CD4-positive, CD25-positive, alpha-beta regulatory T cell (primary cell): Measurements from ENCODE around the gene RBBP9. TPM values are rescaled to one million over a fixed set of nuclear protein-coding genes. Genes with fewer than 3 reads are reported as not detected.
"Not testable (repeated sequence)": the region's sequence is repeated elsewhere in the genome, so short reads cannot be mapped to it uniquely, and the experiment has no call there.

Source experiments
- ATAC-seq, 2 donors: fragments of 150-1000 bp; cut with Tn5 transposase; one replicate each; pipeline ENCODE4 v1.10.0; 2021; ENCODE audit warnings: low read depth in 2 of 2, moderate number of reproducible peaks in 2 of 2, moderate library complexity in 1 of 2
- DNase-seq, 3 donors: peaks; one replicate each; pipeline versions ENCODE4 v3.0.0 to v3.0.0-alpha.2; 2012 to 2022; ENCODE audit warnings: mixed read lengths in 1 of 3
- H3K27ac ChIP-seq: one replicate; pipeline ENCODE4 v1.7.0; 2013; ENCODE audit warnings: mild to moderate bottlenecking, low read length; ENCODE audit not compliant: insufficient read depth, poor library complexity, severe bottlenecking
- H3K27me3 ChIP-seq: one replicate; pipeline ENCODE4 v1.7.0; 2013; ENCODE audit warnings: low read length; ENCODE audit not compliant: control insufficient read depth, insufficient read depth
- H3K36me3 ChIP-seq: one replicate; pipeline ENCODE4 v1.7.0; 2013; ENCODE audit warnings: mild to moderate bottlenecking, low read length, moderate library complexity; ENCODE audit not compliant: control insufficient read depth, insufficient read depth
- H3K4me1 ChIP-seq: 2 replicates; pipeline ENCODE4 v1.7.0; 2013; ENCODE audit warnings: mild to moderate bottlenecking, low read length; ENCODE audit not compliant: insufficient read depth, control insufficient read depth, poor library complexity, severe bottlenecking
- H3K4me3 ChIP-seq: one replicate; pipeline ENCODE4 v1.7.0; 2013; ENCODE audit warnings: low read depth, mild to moderate bottlenecking, low read length, moderate library complexity
- H3K9me3 ChIP-seq, 2 experiments: 1 replicate in 1 of 2; 2 replicates in 1 of 2; pipeline ENCODE4 v1.7.0; 2013; ENCODE audit warnings: low read length in 2 of 2, mild to moderate bottlenecking in 1 of 2, moderate library complexity in 1 of 2; ENCODE audit not compliant: control insufficient read depth in 2 of 2
- H3K27ac Mint-ChIP-seq, 3 donors: one replicate each; pipeline ENCODE4 v1.8.0; 2020 to 2022; ENCODE audit warnings: mild to moderate bottlenecking in 3 of 3, mixed read lengths in 3 of 3, moderate library complexity in 2 of 3
- H3K27me3 Mint-ChIP-seq: one replicate; pipeline ENCODE4 v1.8.0; 2022; ENCODE audit warnings: mild to moderate bottlenecking, mixed read lengths
- H3K36me3 Mint-ChIP-seq: one replicate; pipeline ENCODE4 v1.8.0; 2020; ENCODE audit warnings: mixed read lengths
- H3K4me1 Mint-ChIP-seq, 4 donors: one replicate each; pipeline ENCODE4 v1.8.0; 2020 to 2022; ENCODE audit warnings: mixed read lengths in 4 of 4, mild to moderate bottlenecking in 1 of 4
- H3K4me3 Mint-ChIP-seq, 4 donors: one replicate each; pipeline ENCODE4 v1.8.0; 2020 to 2022; ENCODE audit warnings: mild to moderate bottlenecking in 4 of 4, mixed read lengths in 4 of 4, moderate library complexity in 3 of 4
- H3K9me3 Mint-ChIP-seq, 7 donors: one replicate each; pipeline ENCODE4 v1.8.0; 2020 to 2022; ENCODE audit warnings: mixed read lengths in 7 of 7, mild to moderate bottlenecking in 3 of 7, moderate library complexity in 2 of 7
- polyA plus RNA-seq, 4 donors: library from polyadenylated mRNA; unstranded; fragments of 300-500 nt; fragmentation: Illumina TruSeq; gene quantifications; one replicate each; pipeline ENCODE4 v1.2.3, GENCODE V29; 2021
- total RNA-seq: library from RNA; stranded (reverse); gene quantifications from one replicate; pipeline ENCODE4 v1.2.3, GENCODE V29; 2022

The RBBP9 gene
- total and polyA plus RNA-seq, 5 donors from 2014 or later: 6.5 to 10.1 (median 9.2) TPM

DNA sequence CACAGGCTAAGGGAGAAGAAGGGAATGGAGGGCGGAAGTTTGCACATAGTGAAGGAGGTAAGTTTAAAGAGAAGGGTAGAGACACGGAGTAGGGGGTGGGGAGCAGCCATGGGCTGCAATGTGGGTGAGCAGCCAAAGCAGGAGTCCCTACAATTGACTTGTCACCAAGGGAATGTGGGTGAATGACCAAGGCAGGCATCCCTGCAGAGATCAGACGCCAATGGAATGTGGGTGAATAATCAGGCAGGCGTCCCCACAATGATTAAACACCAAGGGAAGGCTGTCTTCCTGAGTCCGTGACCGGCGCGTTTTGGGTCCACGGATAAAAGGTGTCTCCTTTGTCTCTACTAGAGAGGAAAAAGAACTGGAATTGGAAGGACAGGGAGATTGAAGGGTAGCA lies 25.0 kb upstream of the RBBP9 start:
- ATAC-seq, H3K4me1 ChIP-seq, H3K9me3 ChIP-seq, H3K27ac ChIP-seq, DNase-seq, H3K9me3 Mint-ChIP-seq, H3K4me3 Mint-ChIP-seq, H3K4me3 ChIP-seq, H3K4me1 Mint-ChIP-seq, H3K27me3 ChIP-seq, H3K27me3 Mint-ChIP-seq: not testable (repeated sequence)
- peaks cover 34% of the 10 kb centered on the region for H3K36me3 ChIP-seq
- Mint-ChIP-seq H3K36me3 (peaks cover 22% of the 10 kb centered on the region), H3K27ac (peak overlapping the region in 1 of 3 donors; percentile 46)

DNA sequence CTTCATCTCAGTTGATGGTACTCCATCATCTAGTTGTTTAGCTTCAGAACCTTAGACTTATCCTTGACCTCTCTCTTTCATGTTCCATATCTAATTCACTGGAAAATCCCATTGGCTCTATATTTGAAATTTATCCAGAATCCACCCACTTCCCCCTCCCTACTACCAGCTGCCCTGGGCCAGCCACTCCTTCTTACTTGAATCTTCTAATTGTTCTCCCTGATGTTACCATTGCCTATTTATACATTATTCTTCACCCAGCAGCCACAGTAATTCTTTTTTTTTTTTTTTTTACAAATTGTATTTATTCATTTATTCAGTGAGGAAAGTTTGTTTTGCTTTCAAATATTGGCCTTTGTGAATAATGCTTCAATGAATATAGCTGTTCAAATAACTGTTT lies 18.9 kb upstream of the RBBP9 start:
- no peak for ATAC-seq
- H3K36me3 ChIP-seq: peaks cover 45% of the 10 kb centered on the region
- no peak overlapping the region for H3K27ac Mint-ChIP-seq
- H3K4me3 Mint-ChIP-seq: no peak overlapping the region
- no peaks in the 10 kb centered on the region for H3K9me3 ChIP-seq
- H3K27ac ChIP-seq: no peak overlapping the region
- H3K27me3 ChIP-seq: no peaks in the 10 kb centered on the region
- no peaks in the 10 kb centered on the region for H3K27me3 Mint-ChIP-seq
- no peak for DNase-seq
- no peaks in the 10 kb centered on the region for H3K4me1 ChIP-seq
- no peaks in the 10 kb centered on the region for H3K9me3 Mint-ChIP-seq
- no peak overlapping the region for H3K4me3 ChIP-seq
- H3K36me3 Mint-ChIP-seq: peaks cover 19% of the 10 kb centered on the region
- peaks cover 13 to 33% (median 24%) of the 10 kb centered on the region in 4 donors for H3K4me1 Mint-ChIP-seq

DNA sequence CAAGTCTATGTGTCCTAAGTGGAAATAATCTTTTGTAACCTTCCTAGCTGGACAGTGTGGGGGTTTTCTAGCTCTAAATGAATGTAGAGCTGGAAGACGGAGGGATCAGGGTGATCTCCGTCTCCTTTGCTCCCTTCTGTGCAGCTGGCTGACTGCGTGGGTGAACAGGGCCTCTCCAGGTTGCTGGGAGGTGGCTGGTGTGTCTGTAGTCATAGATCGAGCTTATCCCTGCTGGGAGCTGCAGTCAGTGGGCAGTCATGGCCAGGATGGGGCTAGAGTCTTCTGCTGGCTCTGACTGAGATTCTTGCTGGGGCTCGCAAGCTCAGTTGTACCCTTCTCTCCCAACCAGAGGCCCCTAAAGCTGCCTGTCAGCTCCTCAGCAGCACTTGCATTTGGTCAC lies 17.1 kb upstream of the RBBP9 start:
- Mint-ChIP-seq H3K36me3 (peaks cover 29% of the 10 kb centered on the region), H3K27ac (peak overlapping the region in 1 of 3 donors; percentile 16), H3K9me3 (no peaks in the 10 kb centered on the region), H3K4me1 (peaks cover 15 to 49% (median 36%) of the 10 kb centered on the region in 4 donors), H3K4me3 (no peak overlapping the region), H3K27me3 (no peaks in the 10 kb centered on the region)
- H3K27me3 ChIP-seq: no peaks in the 10 kb centered on the region
- ATAC-seq (no peak), DNase-seq (no peak)
- H3K36me3 ChIP-seq: peaks cover 52% of the 10 kb centered on the region
- H3K9me3 ChIP-seq: no peaks in the 10 kb centered on the region
- peaks cover 3% of the 10 kb centered on the region for H3K4me1 ChIP-seq
- no peak overlapping the region for H3K4me3 ChIP-seq
- H3K27ac ChIP-seq: no peak overlapping the region

DNA sequence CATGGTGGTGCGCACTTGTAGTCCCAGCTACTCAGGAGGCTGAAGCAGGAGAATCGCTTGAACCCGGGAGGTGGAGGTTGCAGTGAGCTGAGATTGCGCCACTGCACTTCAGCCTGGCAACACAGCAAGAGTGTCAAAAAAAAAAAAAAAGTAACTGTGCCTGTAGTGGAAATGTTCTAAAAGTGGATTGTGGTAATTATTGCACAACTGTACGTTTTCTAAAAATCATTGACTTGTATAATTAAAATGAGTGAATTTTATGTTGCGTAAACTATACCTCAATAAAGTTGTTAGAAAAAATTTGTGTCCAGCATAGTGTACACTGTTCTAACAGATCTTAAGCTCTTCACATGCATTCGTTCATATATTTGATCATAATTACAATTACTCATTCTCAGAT lies 16.2 kb upstream of the RBBP9 start:
- no peaks in the 10 kb centered on the region for H3K27me3 Mint-ChIP-seq
- no peak for ATAC-seq
- H3K4me1 Mint-ChIP-seq: peaks cover 17 to 57% (median 43%) of the 10 kb centered on the region in 4 donors
- Histone ChIP-seq H3K36me3 (peaks cover 52% of the 10 kb centered on the region), H3K27ac (no peak overlapping the region), H3K27me3 (no peaks in the 10 kb centered on the region), H3K4me1 (peaks cover 12% of the 10 kb centered on the region), H3K9me3 (no peaks in the 10 kb centered on the region), H3K4me3 (no peak overlapping the region)
- DNase-seq: no peak
- no peak overlapping the region for H3K4me3 Mint-ChIP-seq
- no peaks in the 10 kb centered on the region for H3K9me3 Mint-ChIP-seq
- H3K36me3 Mint-ChIP-seq: peaks cover 29% of the 10 kb centered on the region
- no peak overlapping the region for H3K27ac Mint-ChIP-seq

DNA sequence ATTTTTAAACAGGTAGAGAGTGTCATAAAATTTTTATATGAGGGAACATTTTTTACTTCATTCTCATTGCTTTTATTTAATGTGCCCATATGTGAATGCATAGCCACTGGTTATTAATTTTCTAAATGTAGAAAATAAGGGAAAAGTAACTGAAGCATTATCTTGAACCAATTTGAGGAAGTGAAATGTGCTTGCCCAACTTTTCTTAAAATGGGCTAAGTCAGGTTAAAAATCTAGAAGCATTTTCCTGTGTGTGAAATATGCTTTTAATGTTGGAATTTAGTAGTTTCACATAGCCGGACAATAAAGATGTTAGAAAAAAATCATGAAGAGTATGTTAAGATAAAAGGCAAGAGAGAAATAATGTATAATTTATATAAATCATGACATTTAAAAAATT lies 14.5 kb upstream of the RBBP9 start:
- H3K4me1 ChIP-seq: peaks cover 22% of the 10 kb centered on the region
- DNase-seq: no peak
- no peak overlapping the region for H3K27ac Mint-ChIP-seq
- ATAC-seq: no peak
- H3K9me3 Mint-ChIP-seq: no peaks in the 10 kb centered on the region
- peaks cover 49% of the 10 kb centered on the region for H3K36me3 ChIP-seq
- peaks cover 29% of the 10 kb centered on the region for H3K36me3 Mint-ChIP-seq
- H3K27me3 ChIP-seq: no peaks in the 10 kb centered on the region
- H3K4me3 Mint-ChIP-seq: peak overlapping the region in 1 of 4 donors; percentile 8
- H3K27me3 Mint-ChIP-seq: peaks cover 6% of the 10 kb centered on the region
- peaks cover 17 to 72% (median 54%) of the 10 kb centered on the region in 4 donors for H3K4me1 Mint-ChIP-seq
- H3K27ac ChIP-seq: no peak overlapping the region
- H3K9me3 ChIP-seq: no peaks in the 10 kb centered on the region
- H3K4me3 ChIP-seq: no peak overlapping the region

DNA sequence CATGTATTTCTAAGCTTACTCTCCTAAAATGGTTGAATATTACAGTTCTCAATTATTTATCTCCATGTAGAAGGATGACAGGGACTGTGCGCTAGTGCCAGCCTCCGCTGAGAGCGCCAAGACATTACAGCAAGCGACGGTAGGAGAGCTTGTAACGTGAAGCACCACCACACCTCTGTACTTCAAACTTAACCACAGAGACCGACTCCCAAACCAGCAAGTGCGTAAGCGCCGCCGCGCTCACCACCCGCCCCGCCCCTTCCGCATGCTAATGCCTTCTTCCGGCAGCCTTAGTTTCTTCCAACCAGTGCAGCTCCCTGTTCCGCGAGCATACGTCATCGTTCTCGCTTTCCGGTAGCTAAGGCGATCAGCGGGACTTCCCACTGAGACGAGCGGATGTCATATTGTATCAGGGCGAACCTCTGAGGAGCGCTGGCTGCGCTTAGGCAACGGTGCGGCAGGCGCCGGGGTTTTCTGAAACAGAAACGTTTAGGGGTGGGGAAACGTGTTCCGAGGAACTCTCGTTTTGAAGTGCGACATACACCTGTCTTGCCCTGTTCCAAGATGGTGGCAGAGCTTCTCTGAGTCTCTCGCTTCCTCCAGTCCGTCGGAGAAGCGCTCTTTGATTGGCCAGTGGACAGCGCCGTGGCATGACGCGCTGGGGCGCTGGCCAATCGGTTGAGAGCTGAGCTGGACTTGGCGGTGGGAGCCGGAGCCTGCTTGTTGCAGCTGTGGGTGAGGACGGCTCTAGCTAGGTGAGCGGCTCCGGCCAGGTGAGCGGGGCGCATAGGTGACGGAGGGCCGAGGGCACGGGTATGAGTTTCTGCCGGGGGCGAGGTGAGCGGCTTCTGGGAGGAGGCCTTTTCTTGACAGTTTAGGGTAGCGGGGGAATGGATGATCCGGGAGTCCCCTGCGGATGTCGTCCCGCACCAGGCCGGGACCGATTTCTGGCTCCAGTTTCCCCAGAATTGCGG lies 10.5 kb upstream of the RBBP9 start, which contains the start of gene SEC23B:
TSS of gene SEC23B (plus strand) at position 723 of the 974 bp plus-strand sequence. CDS start 2,896 bp downstream, outside the sequence.
- DNase-seq (peak; percentile 98 to 99 (median 99)), ATAC-seq (peak; percentile 90 to 91)
- Histone ChIP-seq H3K36me3 (peaks cover 19% of the 10 kb centered on the region), H3K9me3 (no peaks in the 10 kb centered on the region), H3K27me3 (no peaks in the 10 kb centered on the region), H3K4me3 (peak within 1 kb of the TSS; percentile 94), H3K4me1 (peaks cover 23% of the 10 kb centered on the region), H3K27ac (peak within 1 kb of the TSS; percentile 99)
- Mint-ChIP-seq H3K9me3 (no peaks in the 10 kb centered on the region), H3K27ac (peak within 1 kb of the TSS; percentile 100), H3K4me3 (peak within 1 kb of the TSS; percentile 95 to 100 (median 98)), H3K36me3 (peaks cover 17% of the 10 kb centered on the region), H3K4me1 (peaks cover 4 to 51% (median 36%) of the 10 kb centered on the region in 4 donors), H3K27me3 (peaks cover 6% of the 10 kb centered on the region)

DNA sequence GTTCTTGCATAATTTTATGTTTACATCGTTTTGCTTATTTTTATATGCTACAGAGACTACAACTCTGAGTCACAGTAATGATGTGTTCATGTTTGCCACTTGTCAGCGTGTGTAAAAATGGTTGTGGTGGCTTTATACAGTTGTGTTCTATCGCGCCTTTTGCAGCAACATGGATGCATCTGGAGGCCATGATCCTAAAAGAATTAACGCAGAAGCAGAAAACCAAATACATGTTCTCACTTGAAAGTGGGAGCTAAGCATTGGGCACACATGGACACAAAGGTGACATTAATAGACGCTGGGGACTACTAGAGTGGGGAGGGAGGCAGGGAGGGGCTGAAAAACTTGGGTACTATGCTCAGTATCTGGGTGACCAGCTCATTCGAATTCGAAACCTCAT lies 9.7 kb upstream of the RBBP9 start:
- Mint-ChIP-seq H3K36me3 (peaks cover 23% of the 10 kb centered on the region), H3K9me3 (peaks cover 0 to 1% (median 0%) of the 10 kb centered on the region in 7 donors), H3K4me1 (peaks cover 4 to 48% (median 36%) of the 10 kb centered on the region in 4 donors), H3K4me3 (peak overlapping the region; percentile 95 to 100 (median 98)), H3K27me3 (peaks cover 6% of the 10 kb centered on the region), H3K27ac (peak overlapping the region; percentile 100)
- Histone ChIP-seq H3K27me3 (no peaks in the 10 kb centered on the region), H3K36me3 (peaks cover 13% of the 10 kb centered on the region), H3K4me3 (peak overlapping the region; percentile 94), H3K9me3 (no peaks in the 10 kb centered on the region), H3K27ac (peak overlapping the region; percentile 99), H3K4me1 (peaks cover 23% of the 10 kb centered on the region)
- ATAC-seq (no peak), DNase-seq (peak in 1 of 3 donors; percentile 53)
